OCI-LY3 (cell line): ENCODE measurements around the gene CHAC1.
"Not testable (repeated sequence)": the region's sequence is repeated elsewhere in the genome, so short reads cannot be mapped to it uniquely, and the experiment has no call there.

Experiments
- CTCF ChIP-seq: fragments of 200-600, 300-600 bp; sonication (generic); IDR thresholded peaks from 2 replicates; pipeline ENCODE4 v1.5.1; 2014; ENCODE audit warnings: antibody characterized with exemption, low read length, low read depth
- EZH2phosphoT487 ChIP-seq: fragments of 200-600 bp; shearing (Covaris generic); IDR thresholded peaks from 2 replicates; pipeline ENCODE4 v1.6.1; 2018; ENCODE audit warnings: antibody characterized with exemption, mixed run types, low read depth

GRCh38 chr15:40954158-40954848 lies 1.0 kb downstream of the CHAC1 start:
- TF ChIP-seq CTCF, EZH2phosphoT487: not testable (repeated sequence)
